ENCODE measurements around the gene IPO4. TPM values are rescaled to one million over a fixed set of nuclear protein-coding genes. Genes with fewer than 3 reads are reported as not detected.

The IPO4 gene
- total and polyA plus RNA-seq, 10 of the 15 experiments (the other 5 are each of a cell fraction or from before 2014, with no cell fraction given): 7.8 to 139 (median 37.6) TPM

DNA sequence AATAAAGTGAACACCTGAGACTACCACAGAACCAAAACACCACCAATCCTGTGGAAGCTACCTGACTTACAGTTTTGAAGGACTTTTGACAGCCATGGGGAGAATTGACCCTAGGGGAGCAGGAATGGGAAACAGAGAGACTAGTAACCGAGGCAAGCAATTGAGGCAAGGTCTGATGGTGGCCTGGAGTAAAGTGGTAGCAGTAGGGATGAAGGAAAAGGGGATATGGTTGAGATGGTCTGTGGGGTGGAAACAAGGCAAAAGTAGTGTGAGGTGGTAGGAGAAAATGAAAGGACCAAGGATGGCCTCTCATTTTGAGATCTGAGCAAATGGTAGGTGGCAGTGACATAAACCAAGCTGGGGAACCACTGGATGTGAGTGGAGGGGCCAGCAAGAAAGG, 31.8 kb downstream of the IPO4 start:
- H3K9ac ChIP-seq (ENCODE audit: control insufficient read depth, insufficient read depth, low read length): no peak overlapping the region
- BruUV-seq (replicated peaks): no TSS peak
- H3K4me3 ChIP-seq: no peak overlapping the region
- H3K4me1 ChIP-seq (ENCODE audit: control insufficient read depth, insufficient read depth, low read length): peaks cover 11% of the 10 kb centered on the region
- intact Hi-C loops (cut with micrococcal nuclease; ENCODE audit: unreplicated experiment) (no loop called here), in situ Hi-C loops (cut with MboI) (no loop called here)
- CTCF ChIA-PET: interaction anchor here (0.6 kb wide), 1 partner anchor 20 kb away, joined by 5 read pairs; no protein-coding TSS in a partner anchor
- no peaks in the 10 kb centered on the region for H3K27me3 ChIP-seq (replicated peaks in 1 of 2; ENCODE audit: control insufficient read depth in 2 of 2, insufficient read depth in 2 of 2, low read length in 1 of 2)
- H3K36me3 ChIP-seq (ENCODE audit: control insufficient read depth in 2 of 2, insufficient read depth in 2 of 2, low read length in 1 of 2): peaks cover 25 to 29% of the 10 kb centered on the region in 2 experiments
- ATAC-seq (no peak), DNase-seq (ENCODE audit: low read depth, low spot score) (no peak), FAIRE-seq (no peak)
- no peak overlapping the region for H2AFZ ChIP-seq (ENCODE audit: control insufficient read depth, low read depth, low read length)
- 100% methylated on average over 1 of the region's 1 CpG for WGBS (ENCODE audit: insufficient coverage, insufficient replicate concordance, low lambda C conversion rate, missing lambda C conversion rate)
- no peak overlapping the region for H3K27ac ChIP-seq (ENCODE audit: control insufficient read depth, insufficient read depth)
- POLR2A ChIA-PET: interaction anchor here (0.8 to 1.3 kb wide), 3 partner anchors 9 to 38 kb away, joined by 3 to 7 read pairs (median 3); partner anchors contain the start of genes PSME2 and RNF31
- no peaks in the 10 kb centered on the region for H4K20me1 ChIP-seq (ENCODE audit: control insufficient read depth, insufficient read depth)
- H3K9me3 ChIP-seq (replicated peaks; ENCODE audit: control insufficient read depth, insufficient read depth, low read length): no peaks in the 10 kb centered on the region
- RAD21 ChIA-PET (ENCODE audit: unreplicated experiment): interaction anchor here (1.8 kb wide), 1 partner anchor 21 kb away, joined by 4 read pairs; the partner anchor contains the start of gene PSME1
- no peak overlapping the region for H3K4me2 ChIP-seq (ENCODE audit: control insufficient read depth, insufficient read depth)
- SMC1A ChIA-PET (ENCODE audit: uncharacterized antibody, unreplicated experiment): interaction anchor here (0.7 kb wide), 1 partner anchor 50 kb away, joined by 3 read pairs; no protein-coding TSS in a partner anchor
- H3K79me2 ChIP-seq (ENCODE audit: control insufficient read depth, insufficient read depth, low read length): peaks cover 9% of the 10 kb centered on the region
- TF ChIP-seq TAF1 (IDR thresholded peaks at IDR 0.05; ENCODE audit: borderline replicate concordance, low read depth, low read length): no peak
- TF ChIP-seq, protein P1, sequence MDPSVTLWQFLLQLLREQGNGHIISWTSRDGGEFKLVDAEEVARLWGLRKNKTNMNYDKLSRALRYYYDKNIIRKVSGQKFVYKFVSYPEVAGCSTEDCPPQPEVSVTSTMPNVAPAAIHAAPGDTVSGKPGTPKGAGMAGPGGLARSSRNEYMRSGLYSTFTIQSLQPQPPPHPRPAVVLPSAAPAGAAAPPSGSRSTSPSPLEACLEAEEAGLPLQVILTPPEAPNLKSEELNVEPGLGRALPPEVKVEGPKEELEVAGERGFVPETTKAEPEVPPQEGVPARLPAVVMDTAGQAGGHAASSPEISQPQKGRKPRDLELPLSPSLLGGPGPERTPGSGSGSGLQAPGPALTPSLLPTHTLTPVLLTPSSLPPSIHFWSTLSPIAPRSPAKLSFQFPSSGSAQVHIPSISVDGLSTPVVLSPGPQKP (IDR thresholded peaks at IDR 0.05; ENCODE audit: low read depth, low read length): no peak
- TF ChIP-seq RAD51 (IDR thresholded peaks at IDR 0.05): no peak
- TF ChIP-seq KLF5 (IDR thresholded peaks at IDR 0.05; ENCODE audit: partially characterized antibody): no peak
- no peak for TF ChIP-seq ZNF384 (IDR thresholded peaks at IDR 0.05; ENCODE audit: borderline replicate concordance, low read depth, low read length)
- no peak for TF ChIP-seq CHD1 (IDR thresholded peaks at IDR 0.05; ENCODE audit: low read depth, low read length)
- TF ChIP-seq, protein P2, sequence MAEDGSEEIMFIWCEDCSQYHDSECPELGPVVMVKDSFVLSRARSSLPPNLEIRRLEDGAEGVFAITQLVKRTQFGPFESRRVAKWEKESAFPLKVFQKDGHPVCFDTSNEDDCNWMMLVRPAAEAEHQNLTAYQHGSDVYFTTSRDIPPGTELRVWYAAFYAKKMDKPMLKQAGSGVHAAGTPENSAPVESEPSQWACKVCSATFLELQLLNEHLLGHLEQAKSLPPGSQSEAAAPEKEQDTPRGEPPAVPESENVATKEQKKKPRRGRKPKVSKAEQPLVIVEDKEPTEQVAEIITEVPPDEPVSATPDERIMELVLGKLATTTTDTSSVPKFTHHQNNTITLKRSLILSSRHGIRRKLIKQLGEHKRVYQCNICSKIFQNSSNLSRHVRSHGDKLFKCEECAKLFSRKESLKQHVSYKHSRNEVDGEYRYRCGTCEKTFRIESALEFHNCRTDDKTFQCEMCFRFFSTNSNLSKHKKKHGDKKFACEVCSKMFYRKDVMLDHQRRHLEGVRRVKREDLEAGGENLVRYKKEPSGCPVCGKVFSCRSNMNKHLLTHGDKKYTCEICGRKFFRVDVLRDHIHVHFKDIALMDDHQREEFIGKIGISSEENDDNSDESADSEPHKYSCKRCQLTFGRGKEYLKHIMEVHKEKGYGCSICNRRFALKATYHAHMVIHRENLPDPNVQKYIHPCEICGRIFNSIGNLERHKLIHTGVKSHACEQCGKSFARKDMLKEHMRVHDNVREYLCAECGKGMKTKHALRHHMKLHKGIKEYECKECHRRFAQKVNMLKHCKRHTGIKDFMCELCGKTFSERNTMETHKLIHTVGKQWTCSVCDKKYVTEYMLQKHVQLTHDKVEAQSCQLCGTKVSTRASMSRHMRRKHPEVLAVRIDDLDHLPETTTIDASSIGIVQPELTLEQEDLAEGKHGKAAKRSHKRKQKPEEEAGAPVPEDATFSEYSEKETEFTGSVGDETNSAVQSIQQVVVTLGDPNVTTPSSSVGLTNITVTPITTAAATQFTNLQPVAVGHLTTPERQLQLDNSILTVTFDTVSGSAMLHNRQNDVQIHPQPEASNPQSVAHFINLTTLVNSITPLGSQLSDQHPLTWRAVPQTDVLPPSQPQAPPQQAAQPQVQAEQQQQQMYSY (CRISPR knock-in tag; IDR thresholded peaks at IDR 0.05): no peak
- TF ChIP-seq SREBF1 (IDR thresholded peaks at IDR 0.05; ENCODE audit: low read length): no peak
- no peak for TF ChIP-seq SREBF2 (IDR thresholded peaks at IDR 0.05; ENCODE audit: low read length)
- TF ChIP-seq, protein P3, sequence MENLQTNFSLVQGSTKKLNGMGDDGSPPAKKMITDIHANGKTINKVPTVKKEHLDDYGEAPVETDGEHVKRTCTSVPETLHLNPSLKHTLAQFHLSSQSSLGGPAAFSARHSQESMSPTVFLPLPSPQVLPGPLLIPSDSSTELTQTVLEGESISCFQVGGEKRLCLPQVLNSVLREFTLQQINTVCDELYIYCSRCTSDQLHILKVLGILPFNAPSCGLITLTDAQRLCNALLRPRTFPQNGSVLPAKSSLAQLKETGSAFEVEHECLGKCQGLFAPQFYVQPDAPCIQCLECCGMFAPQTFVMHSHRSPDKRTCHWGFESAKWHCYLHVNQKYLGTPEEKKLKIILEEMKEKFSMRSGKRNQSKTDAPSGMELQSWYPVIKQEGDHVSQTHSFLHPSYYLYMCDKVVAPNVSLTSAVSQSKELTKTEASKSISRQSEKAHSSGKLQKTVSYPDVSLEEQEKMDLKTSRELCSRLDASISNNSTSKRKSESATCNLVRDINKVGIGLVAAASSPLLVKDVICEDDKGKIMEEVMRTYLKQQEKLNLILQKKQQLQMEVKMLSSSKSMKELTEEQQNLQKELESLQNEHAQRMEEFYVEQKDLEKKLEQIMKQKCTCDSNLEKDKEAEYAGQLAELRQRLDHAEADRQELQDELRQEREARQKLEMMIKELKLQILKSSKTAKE (IDR thresholded peaks at IDR 0.05; ENCODE audit: low read depth, poor library complexity, severe bottlenecking): no peak
- TF ChIP-seq ZNF622 (IDR thresholded peaks at IDR 0.05): no peak
- no peak for TF ChIP-seq EED (IDR thresholded peaks at IDR 0.05; ENCODE audit: low read depth)
- TF ChIP-seq, protein P4, sequence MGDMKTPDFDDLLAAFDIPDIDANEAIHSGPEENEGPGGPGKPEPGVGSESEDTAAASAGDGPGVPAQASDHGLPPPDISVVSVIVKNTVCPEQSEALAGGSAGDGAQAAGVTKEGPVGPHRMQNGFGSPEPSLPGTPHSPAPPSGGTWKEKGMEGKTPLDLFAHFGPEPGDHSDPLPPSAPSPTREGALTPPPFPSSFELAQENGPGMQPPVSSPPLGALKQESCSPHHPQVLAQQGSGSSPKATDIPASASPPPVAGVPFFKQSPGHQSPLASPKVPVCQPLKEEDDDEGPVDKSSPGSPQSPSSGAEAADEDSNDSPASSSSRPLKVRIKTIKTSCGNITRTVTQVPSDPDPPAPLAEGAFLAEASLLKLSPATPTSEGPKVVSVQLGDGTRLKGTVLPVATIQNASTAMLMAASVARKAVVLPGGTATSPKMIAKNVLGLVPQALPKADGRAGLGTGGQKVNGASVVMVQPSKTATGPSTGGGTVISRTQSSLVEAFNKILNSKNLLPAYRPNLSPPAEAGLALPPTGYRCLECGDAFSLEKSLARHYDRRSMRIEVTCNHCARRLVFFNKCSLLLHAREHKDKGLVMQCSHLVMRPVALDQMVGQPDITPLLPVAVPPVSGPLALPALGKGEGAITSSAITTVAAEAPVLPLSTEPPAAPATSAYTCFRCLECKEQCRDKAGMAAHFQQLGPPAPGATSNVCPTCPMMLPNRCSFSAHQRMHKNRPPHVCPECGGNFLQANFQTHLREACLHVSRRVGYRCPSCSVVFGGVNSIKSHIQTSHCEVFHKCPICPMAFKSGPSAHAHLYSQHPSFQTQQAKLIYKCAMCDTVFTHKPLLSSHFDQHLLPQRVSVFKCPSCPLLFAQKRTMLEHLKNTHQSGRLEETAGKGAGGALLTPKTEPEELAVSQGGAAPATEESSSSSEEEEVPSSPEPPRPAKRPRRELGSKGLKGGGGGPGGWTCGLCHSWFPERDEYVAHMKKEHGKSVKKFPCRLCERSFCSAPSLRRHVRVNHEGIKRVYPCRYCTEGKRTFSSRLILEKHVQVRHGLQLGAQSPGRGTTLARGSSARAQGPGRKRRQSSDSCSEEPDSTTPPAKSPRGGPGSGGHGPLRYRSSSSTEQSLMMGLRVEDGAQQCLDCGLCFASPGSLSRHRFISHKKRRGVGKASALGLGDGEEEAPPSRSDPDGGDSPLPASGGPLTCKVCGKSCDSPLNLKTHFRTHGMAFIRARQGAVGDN (IDR thresholded peaks at IDR 0.05): no peak

All from GM12878 (cell line).